CD14-positive monocyte (primary cell): ENCODE measurements around the gene ASZ1. TPM values are rescaled to one million over a fixed set of nuclear protein-coding genes. Genes with fewer than 3 reads are reported as not detected.

Experiments
- DNase-seq, 3 donors: peaks; one replicate each; pipeline ENCODE4 v3.0.0-alpha.2; 2011 to 2022
- H2AFZ ChIP-seq: 2 replicates; pipeline ENCODE4 v1.6.0; 2012; ENCODE audit warnings: mild to moderate bottlenecking, low read depth, low read length, inconsistent platforms; ENCODE audit not compliant: insufficient read depth, poor library complexity, severe bottlenecking
- H3K27ac ChIP-seq, 2 donors: 1 replicate in 1 of 2; 2 replicates in 1 of 2; pipeline ENCODE4 v1.5.1; 2012 to 2013; ENCODE audit warnings: low read length in 2 of 2, control low read depth in 1 of 2, inconsistent platforms in 1 of 2, low read depth in 1 of 2, mild to moderate bottlenecking in 1 of 2
- H3K27me3 ChIP-seq, 2 donors: one replicate each; pipeline versions ENCODE4 v1.6.0 to v1.6.1; 2011 to 2013; ENCODE audit warnings: low read length in 2 of 2; ENCODE audit not compliant: control insufficient read depth in 2 of 2, insufficient read depth in 2 of 2
- H3K36me3 ChIP-seq, 2 donors: replicated peaks in 1 of 2; 1 replicate in 1 of 2; 2 replicates in 1 of 2; pipeline versions ENCODE4 v1.5.1 to v1.6.1; 2012 to 2013; ENCODE audit warnings: low read length in 2 of 2, control low read depth in 1 of 2, inconsistent platforms in 1 of 2, mild to moderate bottlenecking in 1 of 2; ENCODE audit not compliant: insufficient read depth in 2 of 2, control insufficient read depth in 1 of 2
- H3K4me1 ChIP-seq, 2 donors: 1 replicate in 1 of 2; 2 replicates in 1 of 2; pipeline versions ENCODE4 v1.5.1 to v1.6.1; 2012 to 2013; ENCODE audit warnings: low read length in 2 of 2, control low read depth in 1 of 2, inconsistent platforms in 1 of 2, mild to moderate bottlenecking in 1 of 2, moderate library complexity in 1 of 2; ENCODE audit not compliant: insufficient read depth in 2 of 2, control insufficient read depth in 1 of 2
- H3K4me2 ChIP-seq: replicated peaks from 2 replicates; pipeline ENCODE3; 2012; ENCODE audit warnings: low read length, moderate library complexity, mild to moderate bottlenecking; ENCODE audit not compliant: poor library complexity, severe bottlenecking; ENCODE audit errors: extremely low read depth
- H3K4me3 ChIP-seq, 3 experiments: fragments of 200-600 bp in 1 of 3; sonication (generic) in 1 of 3; replicated peaks in 1 of 3; 1 replicate in 2 of 3; 2 replicates in 1 of 3; pipeline ENCODE4 v1.5.1; 2011 to 2013; ENCODE audit warnings: low read length in 3 of 3, mild to moderate bottlenecking in 3 of 3, control low read depth in 2 of 3, low read depth in 2 of 3, inconsistent platforms in 1 of 3, moderate library complexity in 1 of 3
- H3K79me2 ChIP-seq: 2 replicates; pipeline ENCODE4 v1.6.0; 2012; ENCODE audit warnings: mild to moderate bottlenecking, control low read depth, inconsistent platforms, low read length, moderate library complexity; ENCODE audit not compliant: insufficient read depth
- H3K9ac ChIP-seq: 2 replicates; pipeline ENCODE4 v1.6.0; 2017; ENCODE audit warnings: low read length, mild to moderate bottlenecking; ENCODE audit not compliant: insufficient read depth, poor library complexity, severe bottlenecking
- H3K9me3 ChIP-seq, 2 donors: replicated peaks in 1 of 2; 1 replicate in 1 of 2; 2 replicates in 1 of 2; pipeline versions ENCODE4 v1.5.1 to v1.6.1; 2012 to 2013; ENCODE audit warnings: low read length in 2 of 2, control low read depth in 1 of 2; ENCODE audit not compliant: control insufficient read depth in 1 of 2, insufficient read depth in 1 of 2
- H4K20me1 ChIP-seq: 2 replicates; pipeline ENCODE4 v1.6.0; 2012; ENCODE audit warnings: mild to moderate bottlenecking, low read length, control low read depth, moderate library complexity; ENCODE audit not compliant: insufficient read depth
- H3K27ac Mint-ChIP-seq, 7 donors: one replicate each; pipeline ENCODE4 v1.8.0; 2020; ENCODE audit warnings: mild to moderate bottlenecking in 7 of 7, mixed read lengths in 7 of 7, moderate library complexity in 6 of 7, inconsistent platforms in 2 of 7
- H3K27me3 Mint-ChIP-seq, 3 donors: one replicate each; pipeline ENCODE4 v1.8.0; 2021 to 2022; ENCODE audit warnings: low read depth in 3 of 3, mild to moderate bottlenecking in 3 of 3, mixed read lengths in 3 of 3, moderate library complexity in 3 of 3, inconsistent platforms in 1 of 3
- H3K36me3 Mint-ChIP-seq, 2 donors: one replicate each; pipeline ENCODE4 v1.8.0; 2020; ENCODE audit warnings: mixed read lengths in 2 of 2, inconsistent platforms in 1 of 2, mild to moderate bottlenecking in 1 of 2
- H3K4me1 Mint-ChIP-seq: one replicate; pipeline ENCODE4 v1.8.0; 2020; ENCODE audit warnings: mild to moderate bottlenecking, mixed read lengths
- H3K4me3 Mint-ChIP-seq, 2 donors: one replicate each; pipeline ENCODE4 v1.8.0; 2020; ENCODE audit warnings: mild to moderate bottlenecking in 2 of 2, mixed read lengths in 2 of 2, moderate library complexity in 1 of 2
- H3K9me3 Mint-ChIP-seq, 7 donors: one replicate each; pipeline ENCODE4 v1.8.0; 2020 to 2022; ENCODE audit warnings: mixed read lengths in 7 of 7, mild to moderate bottlenecking in 6 of 7, moderate library complexity in 6 of 7, inconsistent platforms in 2 of 7
- WGBS: methylation state at CpG from one replicate; pipeline ENCODE4 v1.1.5; 2013; ENCODE audit warnings: missing lambda C conversion rate; ENCODE audit not compliant: insufficient coverage; 5-methylcytosine and 5-hydroxymethylcytosine counted together
- intact Hi-C, 2 donors: fragments of 100-400 bp; cut with micrococcal nuclease; formaldehyde crosslinking; loops; one replicate each; pipeline versions ENCODE4 v1.15.0 to v1.15.1; 2023
- polyA plus RNA-seq, 3 donors: library from polyadenylated mRNA; depleted of rRNA in 1 of 3; unstranded in 2 of 3; stranded (reverse) in 1 of 3; fragments of 300-500 nt in 2 of 3; fragments of >200 nt in 1 of 3; fragmentation: Illumina TruSeq in 2 of 3; gene quantifications; 1 replicate in 2 of 3; 2 replicates in 1 of 3; pipeline ENCODE4 v1.2.3, GENCODE V29; 2012 to 2021
- TF ChIP-seq, protein P1 (sequence below): fragments of 200-600 bp; IDR thresholded peaks from one replicate; pipeline ENCODE4 v1.8.0; 2022; ENCODE audit warnings: antibody characterized with exemption, mild to moderate bottlenecking

Gene ASZ1
- polyA plus RNA-seq, 3 donors, result not detected

GRCh38 chr7:117448655-117449054 lies 21.4 kb upstream of the ASZ1 start:
- no peak overlapping the region for H3K27ac Mint-ChIP-seq
- H3K36me3 Mint-ChIP-seq, result no peaks in the 10 kb centered on the region
- intact Hi-C loops, result no loop called here
- no peaks in the 10 kb centered on the region for H3K4me1 Mint-ChIP-seq
- no peak overlapping the region for H3K4me2 ChIP-seq
- no peak overlapping the region for H3K9ac ChIP-seq
- no peak for DNase-seq
- TF ChIP-seq, protein P1, sequence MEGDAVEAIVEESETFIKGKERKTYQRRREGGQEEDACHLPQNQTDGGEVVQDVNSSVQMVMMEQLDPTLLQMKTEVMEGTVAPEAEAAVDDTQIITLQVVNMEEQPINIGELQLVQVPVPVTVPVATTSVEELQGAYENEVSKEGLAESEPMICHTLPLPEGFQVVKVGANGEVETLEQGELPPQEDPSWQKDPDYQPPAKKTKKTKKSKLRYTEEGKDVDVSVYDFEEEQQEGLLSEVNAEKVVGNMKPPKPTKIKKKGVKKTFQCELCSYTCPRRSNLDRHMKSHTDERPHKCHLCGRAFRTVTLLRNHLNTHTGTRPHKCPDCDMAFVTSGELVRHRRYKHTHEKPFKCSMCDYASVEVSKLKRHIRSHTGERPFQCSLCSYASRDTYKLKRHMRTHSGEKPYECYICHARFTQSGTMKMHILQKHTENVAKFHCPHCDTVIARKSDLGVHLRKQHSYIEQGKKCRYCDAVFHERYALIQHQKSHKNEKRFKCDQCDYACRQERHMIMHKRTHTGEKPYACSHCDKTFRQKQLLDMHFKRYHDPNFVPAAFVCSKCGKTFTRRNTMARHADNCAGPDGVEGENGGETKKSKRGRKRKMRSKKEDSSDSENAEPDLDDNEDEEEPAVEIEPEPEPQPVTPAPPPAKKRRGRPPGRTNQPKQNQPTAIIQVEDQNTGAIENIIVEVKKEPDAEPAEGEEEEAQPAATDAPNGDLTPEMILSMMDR, result no peak
- H3K79me2 ChIP-seq, result no peaks in the 10 kb centered on the region
- H3K27ac ChIP-seq, result no peak overlapping the region
- no peak overlapping the region for H2AFZ ChIP-seq
- H3K27me3 Mint-ChIP-seq, result peaks cover 0 to 3% (median 2%) of the 10 kb centered on the region in 3 donors
- WGBS, result 75% methylated on average over 2 of the region's 2 CpGs
- H4K20me1 ChIP-seq, result no peaks in the 10 kb centered on the region
- H3K4me1 ChIP-seq, result no peaks in the 10 kb centered on the region
- H3K4me3 Mint-ChIP-seq, result no peak overlapping the region
- no peak overlapping the region for H3K4me3 ChIP-seq
- H3K36me3 ChIP-seq, result no peaks in the 10 kb centered on the region
- peaks cover 0 to 13% of the 10 kb centered on the region in 2 donors for H3K9me3 ChIP-seq
- peaks cover 0 to 12% (median 5%) of the 10 kb centered on the region in 7 donors for H3K9me3 Mint-ChIP-seq
- no peaks in the 10 kb centered on the region for H3K27me3 ChIP-seq

DNA sequence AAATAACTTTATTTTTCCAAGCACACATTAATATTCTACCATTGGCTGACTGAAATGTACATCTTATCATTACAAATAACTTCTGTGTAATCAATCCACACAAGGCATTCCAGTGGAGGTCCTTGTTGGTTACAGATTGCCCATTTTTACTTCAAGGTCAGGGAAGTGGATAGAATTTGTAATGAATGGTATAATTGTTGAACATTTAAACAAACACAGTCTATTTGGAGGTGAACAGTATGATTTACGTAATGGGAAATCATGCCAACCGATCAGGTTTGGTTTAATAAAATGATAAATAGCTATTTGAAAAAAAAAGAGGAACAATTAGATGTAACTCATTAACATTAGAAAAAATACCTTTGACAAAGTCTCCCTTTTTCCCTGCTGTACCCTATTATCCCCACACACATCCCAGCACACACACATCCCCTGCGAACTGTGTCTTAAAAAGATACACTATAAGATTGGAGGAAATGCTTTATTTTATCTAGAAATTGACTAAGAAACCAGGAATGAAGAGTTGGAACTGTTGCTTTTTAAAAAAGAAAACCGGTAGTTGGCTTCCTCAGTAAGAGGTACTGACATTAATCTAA lies 19.0 kb upstream of the ASZ1 start:
- Mint-ChIP-seq H3K4me3 (no peak overlapping the region), H3K4me1 (no peaks in the 10 kb centered on the region), H3K27ac (no peak overlapping the region), H3K27me3 (peaks cover 0 to 3% (median 0%) of the 10 kb centered on the region in 3 donors), H3K36me3 (no peaks in the 10 kb centered on the region), H3K9me3 (peaks cover 0 to 12% (median 5%) of the 10 kb centered on the region in 7 donors)
- Histone ChIP-seq H3K4me3 (no peak overlapping the region), H3K4me2 (no peak overlapping the region), H3K4me1 (no peaks in the 10 kb centered on the region), H3K27me3 (no peaks in the 10 kb centered on the region), H3K27ac (no peak overlapping the region), H4K20me1 (no peaks in the 10 kb centered on the region), H2AFZ (no peak overlapping the region), H3K36me3 (no peaks in the 10 kb centered on the region), H3K9me3 (peaks cover 0 to 13% of the 10 kb centered on the region in 2 donors), H3K9ac (no peak overlapping the region), H3K79me2 (no peaks in the 10 kb centered on the region)
- no CpG with 5 or more reads among the region's 4 CpGs for WGBS
- DNase-seq, result no peak
- intact Hi-C loops, result no loop called here
- TF ChIP-seq, protein P1, result no peak
